IMR-90 (cell line): ENCODE results near the gene SLFNL1. TPM values are rescaled to one million over a fixed set of nuclear protein-coding genes. Genes with fewer than 3 reads are reported as not detected.

ENCODE experiments used
- ATAC-seq: fragments of 200-7000 bp; cut with Tn5 transposase; 2 replicates; pipeline ENCODE4 v1.9.1; 2020; ENCODE audit warnings: low read depth, mild to moderate bottlenecking, moderate library complexity
- BruUV-seq: library from RNA; stranded (reverse); fragments of 400-500 nt; replicated peaks from 2 replicates; lab custom pipeline; 2021; lab: Mats Ljungman, UMichigan
- CTCF ChIA-PET: fragments of 300-600 bp; formaldehyde crosslinking; extraction: SDS; loops from one replicate; lab custom pipeline; 2021; ENCODE audit warnings: antibody characterized with exemption; lab: Yijun Ruan, JAX
- POLR2A ChIA-PET: fragments of 300-600 bp; sonication (Branson Sonifier 250); formaldehyde crosslinking; loops from one replicate; lab custom pipeline; 2022; ENCODE audit warnings: antibody characterized with exemption; ENCODE audit not compliant: unreplicated experiment; lab: Charles Lee
- DNase-seq: peaks from one replicate; pipeline ENCODE4 v3.0.0; 2013
- H2AFZ ChIP-seq: replicated peaks from 2 replicates; pipeline ENCODE3; 2013; ENCODE audit warnings: low read length, mild to moderate bottlenecking; ENCODE audit not compliant: poor library complexity
- H2AK5ac ChIP-seq: 2 replicates; pipeline ENCODE4 v1.6.1; 2013; ENCODE audit warnings: low read depth, low read length, inconsistent platforms
- H2AK9ac ChIP-seq: replicated peaks from 2 replicates; pipeline ENCODE3; 2013; ENCODE audit warnings: mild to moderate bottlenecking, low read depth, low read length, moderate library complexity; ENCODE audit not compliant: poor library complexity
- H2BK120ac ChIP-seq: 2 replicates; pipeline ENCODE4 v1.6.1; 2013; ENCODE audit warnings: low read depth, low read length, inconsistent platforms
- H2BK15ac ChIP-seq: 3 replicates; pipeline ENCODE4 v1.6.1; 2013; ENCODE audit warnings: low read depth, low read length, inconsistent platforms
- H2BK20ac ChIP-seq: 2 replicates; pipeline ENCODE4 v1.6.1; 2013; ENCODE audit warnings: low read depth, mild to moderate bottlenecking, inconsistent platforms, low read length, moderate library complexity
- H2BK5ac ChIP-seq: 2 replicates; pipeline ENCODE4 v1.6.1; 2013; ENCODE audit warnings: mild to moderate bottlenecking, low read depth, low read length, inconsistent platforms; ENCODE audit not compliant: poor library complexity, severe bottlenecking
- H3K14ac ChIP-seq: replicated peaks from 2 replicates; pipeline ENCODE4 v1.6.1; 2013; ENCODE audit warnings: low read depth, low read length, inconsistent platforms
- H3K18ac ChIP-seq: 2 replicates; pipeline ENCODE4 v1.6.1; 2013; ENCODE audit warnings: low read depth, low read length, control low read depth
- H3K23ac ChIP-seq: 2 replicates; pipeline ENCODE4 v1.6.1; 2013; ENCODE audit warnings: low read depth, low read length, inconsistent platforms
- H3K27ac ChIP-seq: 2 replicates; pipeline ENCODE4 v1.5.1; 2013; ENCODE audit warnings: mild to moderate bottlenecking, control low read depth, low read length; ENCODE audit not compliant: insufficient read depth
- H3K27me3 ChIP-seq: 2 replicates; pipeline ENCODE4 v1.6.1; 2013; ENCODE audit warnings: low read length; ENCODE audit not compliant: control insufficient read depth, insufficient read depth
- H3K36me3 ChIP-seq: 2 replicates; pipeline ENCODE4 v1.6.1; 2013; ENCODE audit warnings: low read length, mixed read lengths; ENCODE audit not compliant: control insufficient read depth, insufficient read depth
- H3K4ac ChIP-seq: 2 replicates; pipeline ENCODE4 v1.6.1; 2013; ENCODE audit warnings: low read depth, low read length, inconsistent platforms
- H3K4me1 ChIP-seq: 2 replicates; pipeline ENCODE4 v1.6.1; 2013; ENCODE audit warnings: low read length, mixed read lengths; ENCODE audit not compliant: control insufficient read depth, insufficient read depth
- H3K4me2 ChIP-seq: 2 replicates; pipeline ENCODE4 v1.6.1; 2013; ENCODE audit warnings: low read depth, mild to moderate bottlenecking, control low read depth, low read length, moderate library complexity
- H3K4me3 ChIP-seq: 2 replicates; pipeline ENCODE4 v1.5.1; 2013; ENCODE audit warnings: low read depth, mild to moderate bottlenecking, control low read depth, low read length, moderate library complexity; ENCODE audit not compliant: insufficient read depth
- H3K56ac ChIP-seq: 2 replicates; pipeline ENCODE4 v1.6.1; 2013; ENCODE audit warnings: low read length, inconsistent platforms; ENCODE audit not compliant: insufficient read depth; ENCODE audit errors: extremely low read depth
- H3K79me1 ChIP-seq, 2 experiments: 2 replicates each; pipeline ENCODE4 v1.6.1; 2013; ENCODE audit warnings: low read length in 2 of 2, inconsistent platforms in 1 of 2, low read depth in 1 of 2
- H3K9ac ChIP-seq: 2 replicates; pipeline ENCODE4 v1.6.1; 2013; ENCODE audit warnings: low read depth, low read length, control low read depth
- H3K9me1 ChIP-seq: 2 replicates; pipeline ENCODE4 v1.6.1; 2013; ENCODE audit warnings: low read length, inconsistent platforms; ENCODE audit not compliant: insufficient read depth
- H3K9me3 ChIP-seq: 2 replicates; pipeline ENCODE4 v1.6.1; 2013; ENCODE audit warnings: low read length; ENCODE audit not compliant: control insufficient read depth, insufficient read depth
- H4K20me1 ChIP-seq: 2 replicates; pipeline ENCODE4 v1.6.1; 2013; ENCODE audit warnings: low read length, inconsistent platforms; ENCODE audit not compliant: insufficient read depth
- H4K5ac ChIP-seq: 2 replicates; pipeline ENCODE4 v1.6.1; 2013; ENCODE audit warnings: mild to moderate bottlenecking, low read depth, low read length, control low read depth
- H4K8ac ChIP-seq, 2 experiments: 2 replicates each; pipeline ENCODE4 v1.6.1; 2013; ENCODE audit warnings: low read depth in 2 of 2, low read length in 2 of 2, control low read depth in 1 of 2, inconsistent platforms in 1 of 2
- H4K91ac ChIP-seq: 2 replicates; pipeline ENCODE4 v1.6.1; 2013; ENCODE audit warnings: low read depth, low read length, inconsistent platforms; ENCODE audit not compliant: insufficient read depth
- CEBPB ChIP-seq: IDR thresholded peaks from 2 replicates; pipeline ENCODE4 v1.6.1; 2012; ENCODE audit warnings: low read depth, low read length, improper control_type of control experiment
- RCOR1 ChIP-seq: IDR thresholded peaks from 2 replicates; pipeline ENCODE4 v1.6.1; 2012; ENCODE audit warnings: mild to moderate bottlenecking, low read length, improper control_type of control experiment; ENCODE audit not compliant: insufficient replicate concordance
- WGBS, 2 experiments: methylation state at CpG; one replicate each; pipeline versions ENCODE4 v1.1.5 to v1.1.7; 2013; ENCODE audit warnings: missing lambda C conversion rate in 2 of 2; ENCODE audit not compliant: insufficient read length in 1 of 2; ENCODE audit errors: extremely low coverage in 2 of 2; 5-methylcytosine and 5-hydroxymethylcytosine counted together
- dilution Hi-C: fragments of 300-500 bp; cut with HindIII; formaldehyde crosslinking; loops from one replicate; pipeline ENCODE4 v1.14.3; 2018; ENCODE audit warnings: low sequenced_read_pairs; ENCODE audit not compliant: unreplicated experiment
- in situ Hi-C: fragments of 300-500 bp; cut with MboI; formaldehyde crosslinking; loops from 3 replicates; pipeline ENCODE4 v1.14.3; 2019; ENCODE audit warnings: low sequenced_read_pairs, inconsistent platforms, mixed read lengths
- intact Hi-C: fragments of 100-400 bp; cut with micrococcal nuclease; formaldehyde crosslinking; loops from 2 replicates; pipeline ENCODE4 v1.10.0; 2022
- polyA plus RNA-seq, 3 experiments: library from polyadenylated mRNA; depleted of rRNA; stranded (reverse); fragments of >200 nt; gene quantifications; 2 replicates each; pipeline ENCODE4 v1.2.3, GENCODE V29; 2012; ENCODE audit warnings: low replicate concordance in 1 of 3
- total RNA-seq: library from RNA; depleted of rRNA; stranded (reverse); fragments of >200 nt; gene quantifications from 2 replicates; pipeline ENCODE4 v1.2.3, GENCODE V29; 2012

Gene SLFNL1
- total and polyA plus RNA-seq, 2 of the 4 experiments (the other 2 are of a cell fraction): under 0.01 to 0.09 TPM

DNA sequence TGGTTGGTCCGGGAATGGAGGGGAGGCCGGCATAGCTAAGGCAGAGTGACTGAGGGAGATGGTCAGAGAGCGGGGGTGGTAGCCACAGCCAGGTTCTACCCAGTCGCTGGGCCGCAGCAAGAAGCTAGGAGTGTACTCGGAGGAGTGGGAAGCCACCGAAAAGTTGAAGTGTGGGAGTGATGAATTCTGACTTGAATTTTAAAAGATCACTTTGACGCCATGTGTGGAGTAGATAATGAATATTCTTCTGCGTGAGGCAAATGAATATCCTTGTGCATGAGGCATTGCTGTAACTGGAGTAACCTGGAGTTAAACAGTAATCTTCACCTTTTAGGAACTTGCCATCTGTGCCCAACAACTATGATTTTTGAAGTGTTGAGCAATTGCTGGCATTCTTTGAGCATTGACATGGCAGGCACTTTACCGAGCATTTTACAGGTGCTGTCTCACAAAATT, 35.2 kb downstream of the SLFNL1 start:
- no peak overlapping the region for H3K27ac ChIP-seq
- no peak overlapping the region for H3K56ac ChIP-seq
- no peak overlapping the region for H2BK5ac ChIP-seq
- no peaks in the 10 kb centered on the region for H3K27me3 ChIP-seq
- H3K9me1 ChIP-seq: peaks cover 12% of the 10 kb centered on the region
- H2BK20ac ChIP-seq: no peak overlapping the region
- no peak overlapping the region for H3K4ac ChIP-seq
- H3K4me2 ChIP-seq: no peak overlapping the region
- CTCF ChIA-PET: no interaction called here
- H3K36me3 ChIP-seq: peaks cover 32% of the 10 kb centered on the region
- no peak overlapping the region for H3K14ac ChIP-seq
- POLR2A ChIA-PET: no interaction called here
- no peak overlapping the region for H4K8ac ChIP-seq
- no peak for TF ChIP-seq RCOR1
- peak; percentile 5; the same call in 1 of the 2 replicates for TF ChIP-seq CEBPB
- H3K9ac ChIP-seq: no peak overlapping the region
- H3K79me1 ChIP-seq: peaks cover 36 to 70% of the 10 kb centered on the region in 2 experiments
- dilution Hi-C loops (no loop called here), in situ Hi-C loops (no loop called here), intact Hi-C loops (no loop called here)
- no peak overlapping the region for H3K18ac ChIP-seq
- H2AK5ac ChIP-seq: no peak overlapping the region
- no peak overlapping the region for H4K91ac ChIP-seq
- H3K4me3 ChIP-seq: no peak overlapping the region
- H3K9me3 ChIP-seq: no peaks in the 10 kb centered on the region
- H4K5ac ChIP-seq: no peak overlapping the region
- ATAC-seq (no peak), DNase-seq (no peak)
- H2BK15ac ChIP-seq: no peak overlapping the region
- 97% methylated on average over 9 of the region's 10 CpGs; no CpG with 5 or more reads in 1 of the 2 experiments for WGBS, 2 experiments
- H2BK120ac ChIP-seq: no peak overlapping the region
- no peak overlapping the region for H3K23ac ChIP-seq
- H2AFZ ChIP-seq: no peak overlapping the region
- no peak overlapping the region for H2AK9ac ChIP-seq
- BruUV-seq: no TSS peak
- H4K20me1 ChIP-seq: peaks cover 29% of the 10 kb centered on the region
- peaks cover 21% of the 10 kb centered on the region for H3K4me1 ChIP-seq
